Raji (cell line): ENCODE results near the gene UGGT1.

Experiments used
- POLR2A ChIP-seq: IDR thresholded peaks from 2 replicates; pipeline ENCODE4 v1.6.1; 2011; ENCODE audit warnings: low read depth, low read length, control low read depth; ENCODE audit not compliant: insufficient read depth

UGGT1 gene

GRCh38 chr2:128086244-128086643 is 4.8 kb upstream of the UGGT1 start:
- no peak for TF ChIP-seq POLR2A

DNA sequence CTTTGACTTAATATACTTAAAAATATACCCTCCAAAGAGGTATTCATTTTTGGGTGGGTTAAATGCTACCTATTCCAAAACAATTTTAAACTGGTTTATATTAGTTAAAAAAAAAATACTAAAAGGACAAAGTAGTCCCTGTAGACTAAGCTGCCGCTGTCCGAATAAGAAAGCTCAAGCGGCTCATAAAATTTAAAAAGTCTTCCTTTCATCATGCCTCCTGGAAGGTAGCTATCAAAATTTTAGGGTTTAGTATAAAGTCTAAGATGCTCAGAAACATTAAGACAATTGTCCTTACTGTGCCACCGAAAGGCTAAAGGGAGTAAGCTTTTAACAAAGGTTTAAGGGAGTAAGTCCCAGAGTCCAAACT is 440 bp upstream of the UGGT1 start:
- TF ChIP-seq POLR2A, result no peak

DNA sequence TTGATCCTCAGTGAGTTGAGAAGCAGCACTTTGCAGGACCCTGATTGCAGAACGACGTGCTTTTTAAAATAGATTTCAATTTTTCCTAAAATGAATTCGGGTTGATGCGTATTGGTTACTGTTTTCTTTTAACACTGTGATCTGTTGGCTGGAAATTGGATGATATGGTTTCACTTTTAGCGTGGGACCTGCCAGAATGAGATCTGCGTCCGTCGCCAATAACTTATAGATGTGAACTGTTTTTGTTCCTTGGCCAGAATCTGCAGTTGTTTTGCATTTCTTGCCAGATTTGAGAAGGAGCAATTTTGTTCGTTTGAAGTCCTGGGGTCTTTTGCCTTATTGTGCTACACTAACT is 703 bp downstream of the UGGT1 start:
- no peak for TF ChIP-seq POLR2A

DNA sequence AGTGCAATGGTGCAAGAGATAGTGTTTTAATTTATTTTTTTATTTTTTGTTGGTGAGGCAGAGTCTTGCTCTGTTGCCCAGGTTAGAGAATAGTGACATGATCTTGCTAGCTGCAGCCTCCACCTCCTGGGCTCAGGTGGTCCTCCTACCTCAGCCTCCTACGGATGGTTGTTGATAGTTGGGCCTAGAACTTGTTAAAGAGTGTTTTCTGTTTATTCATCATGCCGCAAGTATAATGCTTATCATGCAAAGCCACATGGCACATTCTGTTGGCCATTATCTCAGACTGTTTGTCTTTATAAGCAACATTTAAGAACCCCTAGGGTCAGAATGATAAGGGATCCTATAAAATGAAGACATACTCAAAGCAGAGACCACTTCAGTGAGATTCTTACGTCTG is 1.7 kb downstream of the UGGT1 start:
- no peak for TF ChIP-seq POLR2A

DNA sequence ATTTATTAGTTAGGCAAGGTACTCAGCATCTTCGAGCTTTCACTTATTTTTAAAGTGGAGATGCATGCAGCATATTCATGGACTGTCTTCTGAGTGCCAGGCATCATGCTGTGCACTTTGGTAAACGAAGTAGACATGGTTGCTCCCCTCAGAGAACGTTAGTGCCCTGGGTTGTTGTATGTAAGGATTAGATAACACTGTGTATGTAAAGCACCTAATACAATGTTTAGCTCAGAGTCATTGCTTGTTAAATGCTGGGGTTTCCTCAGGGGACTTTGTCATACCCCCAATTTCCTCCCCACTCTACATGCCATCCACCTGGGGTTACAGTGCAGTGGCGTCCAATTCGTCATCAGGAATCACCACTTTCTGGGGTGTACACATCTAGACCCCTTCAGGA is 2.8 kb downstream of the UGGT1 start:
- TF ChIP-seq POLR2A, result no peak

DNA sequence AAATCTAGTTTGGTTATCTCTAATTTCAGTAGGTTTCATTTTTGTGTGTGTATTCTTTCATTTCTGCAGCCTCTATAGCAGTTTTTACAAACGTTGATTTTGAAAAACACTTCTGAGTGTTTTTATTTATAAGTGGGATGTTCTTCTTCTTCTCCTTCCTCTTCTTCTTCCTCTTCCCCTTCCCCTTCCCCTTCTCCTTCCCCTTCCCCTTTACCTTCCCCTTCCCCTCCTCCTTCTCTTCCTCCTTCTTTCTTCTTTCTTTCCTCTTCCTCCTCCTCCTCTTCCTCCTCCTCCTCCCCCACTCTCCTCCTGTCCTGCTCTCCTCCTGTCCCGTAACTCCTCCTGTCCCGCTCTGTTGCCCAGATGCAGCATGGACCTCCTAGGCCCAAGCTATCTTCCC is 4.2 kb downstream of the UGGT1 start:
- no peak for TF ChIP-seq POLR2A

GRCh38 chr2:128103407-128103806 is 12.4 kb downstream of the UGGT1 start:
- TF ChIP-seq POLR2A, result no peak

DNA sequence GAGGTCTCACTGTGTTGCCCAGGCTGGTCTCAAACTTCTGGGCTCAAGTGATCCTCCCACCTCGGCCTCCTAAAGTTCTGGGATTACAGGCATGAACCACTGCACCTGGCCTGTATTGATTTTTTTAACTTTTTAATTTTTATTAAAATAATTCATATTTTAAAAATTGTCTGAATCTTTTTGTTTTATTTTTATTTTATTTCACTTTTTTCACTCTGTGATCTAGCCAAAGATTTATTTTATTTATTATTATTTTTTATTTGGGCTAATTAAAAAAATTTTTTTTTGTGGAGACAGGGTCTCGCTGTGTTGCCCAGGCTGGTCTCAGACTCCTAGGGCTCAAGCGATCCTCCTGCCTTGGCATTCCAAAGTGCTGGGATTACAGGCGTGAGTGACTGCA is 14.1 kb downstream of the UGGT1 start:
- TF ChIP-seq POLR2A, result no peak

GRCh38 chr2:128108166-128108565 is 17.2 kb downstream of the UGGT1 start:
- no peak for TF ChIP-seq POLR2A

GRCh38 chr2:128109243-128109642 is 18.2 kb downstream of the UGGT1 start:
- TF ChIP-seq POLR2A, result no peak

DNA sequence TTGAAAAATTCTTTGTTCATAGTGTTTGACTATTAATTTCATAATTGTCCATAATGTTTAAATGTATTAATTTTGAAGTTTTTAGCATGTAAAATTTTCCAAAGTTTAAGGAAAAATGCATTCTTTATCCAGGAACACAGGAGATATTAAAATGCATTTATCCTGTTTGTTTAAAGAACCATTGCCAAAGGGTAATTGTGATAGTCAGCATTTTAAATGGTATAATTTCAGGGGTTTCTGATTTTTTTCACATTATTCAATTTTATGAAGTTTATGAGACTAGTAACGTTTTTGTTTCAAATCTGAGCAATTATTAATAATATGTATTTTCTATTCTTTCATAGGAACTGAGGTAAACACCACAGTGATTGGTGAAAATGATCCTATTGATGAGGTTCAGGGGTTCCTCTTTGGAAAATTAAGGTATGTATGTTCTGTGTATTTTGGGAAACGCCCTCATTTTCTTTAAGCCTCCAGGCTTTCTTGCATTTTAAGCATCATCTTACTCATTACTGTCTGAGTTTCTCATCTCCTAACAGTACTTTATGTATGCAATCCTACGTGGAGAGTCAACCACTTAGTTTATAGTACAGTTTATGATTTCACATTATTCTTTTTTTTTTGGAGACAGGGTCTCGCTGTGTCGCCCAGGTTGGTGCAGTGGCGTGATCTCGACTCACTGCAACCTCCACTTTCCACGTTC is 25.1 kb downstream of the UGGT1 start:
- TF ChIP-seq POLR2A, result no peak

DNA sequence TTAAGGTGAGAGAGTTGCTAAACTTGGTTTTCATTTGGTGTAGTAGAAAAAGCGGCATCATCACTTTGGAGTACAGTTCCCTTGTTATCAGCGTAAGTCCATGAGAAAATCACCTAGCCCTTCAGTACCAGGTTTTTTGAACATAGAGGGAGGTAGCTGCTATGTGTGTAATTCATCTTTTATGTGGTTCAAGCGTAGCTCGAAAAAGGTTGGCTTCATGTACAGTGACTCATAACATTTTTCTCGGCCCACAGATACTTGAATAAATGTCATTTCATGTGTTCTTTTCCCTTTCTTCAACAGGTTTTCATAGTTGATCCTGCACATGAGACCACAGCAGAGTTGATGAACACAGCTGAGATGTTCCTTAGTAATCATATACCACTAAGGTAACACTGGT is 43.6 kb downstream of the UGGT1 start:
- no peak for TF ChIP-seq POLR2A

GRCh38 chr2:128137094-128137616 is 46.2 kb downstream of the UGGT1 start:
- no peak for TF ChIP-seq POLR2A

- no peak for TF ChIP-seq POLR2A
These were observed 48.6 kb downstream of the UGGT1 start for GRCh38 chr2:128139624-128140023.

- TF ChIP-seq POLR2A, result no peak
These were observed 54.7 kb downstream of the UGGT1 start for GRCh38 chr2:128145651-128146050.

DNA sequence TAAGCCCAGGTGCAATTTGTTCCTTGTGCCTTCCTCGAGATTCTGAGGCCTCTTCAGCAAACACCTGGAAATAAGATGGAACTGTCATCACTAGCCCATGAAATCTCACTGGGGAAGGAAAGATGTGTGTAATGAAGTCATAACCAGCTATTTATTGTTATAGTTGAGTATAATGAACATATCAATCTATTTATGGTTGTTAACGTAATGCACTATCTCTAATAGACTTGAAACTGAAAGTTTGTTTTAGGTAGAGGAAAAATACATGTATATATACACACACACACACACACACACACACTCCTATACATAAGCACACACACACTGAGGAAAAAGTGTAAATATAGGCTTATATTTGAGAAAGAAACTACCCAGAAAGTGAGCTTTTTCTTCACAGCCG is 62.8 kb downstream of the UGGT1 start:
- TF ChIP-seq POLR2A, result no peak

GRCh38 chr2:128154225-128154624 is 63.2 kb downstream of the UGGT1 start:
- TF ChIP-seq POLR2A, result no peak
